OCI-LY7 (cell line): Measurements from ENCODE around the gene HOXA3. TPM values are rescaled to one million over a fixed set of nuclear protein-coding genes. Genes with fewer than 3 reads are reported as not detected.

Experiments
- BruUV-seq: library from RNA; stranded (reverse); fragments of 400-500 nt; replicated peaks from 2 replicates; lab custom pipeline; 2021; lab: Mats Ljungman, UMichigan
- CTCF ChIA-PET: fragments of 300-600 bp; sonication (Branson Sonifier 250); formaldehyde crosslinking; loops from one replicate; lab custom pipeline; 2022; ENCODE audit warnings: antibody characterized with exemption; ENCODE audit not compliant: unreplicated experiment; lab: Charles Lee
- POLR2A ChIA-PET: fragments of 300-600 bp; sonication (Branson Sonifier 250); formaldehyde crosslinking; loops from one replicate; lab custom pipeline; 2022; ENCODE audit warnings: antibody characterized with exemption; lab: Charles Lee
- DNase-seq: peaks from one replicate; pipeline ENCODE4 v3.0.0-alpha.2; 2015; ENCODE audit warnings: low spot score
- H2AFZ ChIP-seq: fragments of 200-600 bp; sonication (generic), shearing (Covaris generic); 2 replicates; pipeline ENCODE4 v1.6.1; 2014; ENCODE audit warnings: mild to moderate bottlenecking, antibody characterized with exemption, low read length, moderate library complexity
- H3K27ac ChIP-seq: fragments of 200-600 bp; sonication (generic); 2 replicates; pipeline ENCODE4 v1.5.1; 2014; ENCODE audit warnings: mixed run types, low read depth, mild to moderate bottlenecking, moderate library complexity, low read length, inconsistent platforms; ENCODE audit not compliant: poor library complexity, severe bottlenecking
- H3K36me3 ChIP-seq: fragments of 200-600 bp; sonication (generic); 2 replicates; pipeline ENCODE4 v1.6.1; 2014; ENCODE audit warnings: mild to moderate bottlenecking, antibody characterized with exemption, low read length, moderate library complexity, mixed read lengths; ENCODE audit not compliant: insufficient read depth
- H3K4me1 ChIP-seq: fragments of 200-600 bp; sonication (generic); 2 replicates; pipeline ENCODE4 v1.5.1; 2014; ENCODE audit warnings: mild to moderate bottlenecking, low read length; ENCODE audit not compliant: insufficient read depth, poor library complexity, severe bottlenecking
- H3K4me2 ChIP-seq: fragments of 200-600 bp; sonication (generic); 2 replicates; pipeline ENCODE4 v1.6.1; 2014; ENCODE audit warnings: mild to moderate bottlenecking, low read length
- H3K4me3 ChIP-seq: fragments of 200-600 bp; sonication (generic); 2 replicates; pipeline ENCODE4 v1.5.1; 2014; ENCODE audit warnings: mild to moderate bottlenecking, low read depth, low read length; ENCODE audit not compliant: poor library complexity, severe bottlenecking
- H3K79me2 ChIP-seq: fragments of 200-600 bp; sonication (generic); 2 replicates; pipeline ENCODE4 v1.6.1; 2016; ENCODE audit warnings: low read depth, mild to moderate bottlenecking, low read length, moderate library complexity, mixed read lengths; ENCODE audit not compliant: insufficient read depth
- H3K9me2 ChIP-seq: fragments of 200-600 bp; sonication (generic); 2 replicates; pipeline ENCODE4 v1.6.1; 2016; ENCODE audit warnings: mild to moderate bottlenecking, low read length, mixed read lengths; ENCODE audit not compliant: insufficient read depth
- H3K9me3 ChIP-seq: fragments of 200-600 bp; sonication (generic); 2 replicates; pipeline ENCODE4 v1.6.1; 2014; ENCODE audit warnings: mild to moderate bottlenecking, mixed run types, low read length, mixed read lengths
- H4K20me1 ChIP-seq: fragments of 200-600 bp; sonication (generic); 2 replicates; pipeline ENCODE4 v1.6.1; 2014; ENCODE audit warnings: mild to moderate bottlenecking, antibody characterized with exemption, low read length, moderate library complexity, mixed read lengths; ENCODE audit not compliant: insufficient read depth
- EZH2phosphoT487 ChIP-seq: fragments of 200-600 bp; sonication (generic); IDR thresholded peaks from 2 replicates; pipeline ENCODE4 v1.6.1; 2018; ENCODE audit warnings: low read depth, borderline replicate concordance, mild to moderate bottlenecking, mixed run types, antibody characterized with exemption, low read length, moderate library complexity, mixed read lengths
- intact Hi-C: fragments of 100-400 bp; cut with micrococcal nuclease; formaldehyde crosslinking; loops from one replicate; pipeline ENCODE4 v1.10.0; 2022; ENCODE audit not compliant: unreplicated experiment
- total RNA-seq, 2 experiments: library from RNA; depleted of rRNA in 1 of 2; stranded (reverse); fragments of >200 nt in 1 of 2; shearing (Covaris generic) in 1 of 2; gene quantifications; 2 replicates each; pipeline ENCODE4 v1.2.3, GENCODE V29; 2014 to 2022
- TF ChIP-seq, protein P1 (sequence below): fragments of 200-600 bp; sonication (generic); conservative IDR thresholded peaks from 2 replicates; pipeline ENCODE4 v1.5.1; 2014; ENCODE audit warnings: mild to moderate bottlenecking, antibody characterized with exemption, low read length, moderate library complexity, mixed read lengths

HOXA3 gene
- total RNA-seq, 2 experiments from 2014 or later = 0.41 to 2.7 TPM

DNA sequence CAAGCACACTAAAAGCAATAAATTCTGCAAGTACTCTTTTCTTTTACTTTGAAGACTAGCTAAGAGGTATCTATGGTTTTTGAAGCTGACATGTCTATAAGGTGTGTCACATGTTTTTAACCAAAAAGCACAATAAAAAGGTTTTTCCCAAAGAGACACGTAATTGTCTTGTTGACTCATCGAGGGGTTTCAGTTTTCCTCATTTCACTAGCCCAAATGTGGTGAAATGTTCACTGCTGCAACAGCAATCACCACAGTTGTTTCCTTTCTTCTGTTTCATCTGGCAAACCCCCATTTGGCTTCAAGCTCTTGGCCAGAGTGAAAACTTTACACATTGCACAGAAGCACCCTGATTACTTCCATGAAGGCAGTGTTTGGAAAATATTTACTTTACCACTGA lies 18.0 kb downstream of the HOXA3 start:
- DNase-seq = no peak
- no peaks in the 10 kb centered on the region for H3K79me2 ChIP-seq
- no peaks in the 10 kb centered on the region for H3K9me3 ChIP-seq
- no peaks in the 10 kb centered on the region for H4K20me1 ChIP-seq
- no peaks in the 10 kb centered on the region for H3K9me2 ChIP-seq
- peaks cover 4% of the 10 kb centered on the region for H3K4me1 ChIP-seq
- no peak overlapping the region for H3K4me2 ChIP-seq
- no peak overlapping the region for H2AFZ ChIP-seq
- POLR2A ChIA-PET = interaction anchor here (0.6 kb wide), 1 partner anchor 107 kb away, joined by 3 read pairs; no protein-coding TSS in a partner anchor
- intact Hi-C loops = no loop called here
- CTCF ChIA-PET = no interaction called here
- H3K4me3 ChIP-seq = no peak overlapping the region
- BruUV-seq = no TSS peak
- H3K36me3 ChIP-seq = no peaks in the 10 kb centered on the region
- H3K27ac ChIP-seq = no peak overlapping the region
- TF ChIP-seq, protein P1, sequence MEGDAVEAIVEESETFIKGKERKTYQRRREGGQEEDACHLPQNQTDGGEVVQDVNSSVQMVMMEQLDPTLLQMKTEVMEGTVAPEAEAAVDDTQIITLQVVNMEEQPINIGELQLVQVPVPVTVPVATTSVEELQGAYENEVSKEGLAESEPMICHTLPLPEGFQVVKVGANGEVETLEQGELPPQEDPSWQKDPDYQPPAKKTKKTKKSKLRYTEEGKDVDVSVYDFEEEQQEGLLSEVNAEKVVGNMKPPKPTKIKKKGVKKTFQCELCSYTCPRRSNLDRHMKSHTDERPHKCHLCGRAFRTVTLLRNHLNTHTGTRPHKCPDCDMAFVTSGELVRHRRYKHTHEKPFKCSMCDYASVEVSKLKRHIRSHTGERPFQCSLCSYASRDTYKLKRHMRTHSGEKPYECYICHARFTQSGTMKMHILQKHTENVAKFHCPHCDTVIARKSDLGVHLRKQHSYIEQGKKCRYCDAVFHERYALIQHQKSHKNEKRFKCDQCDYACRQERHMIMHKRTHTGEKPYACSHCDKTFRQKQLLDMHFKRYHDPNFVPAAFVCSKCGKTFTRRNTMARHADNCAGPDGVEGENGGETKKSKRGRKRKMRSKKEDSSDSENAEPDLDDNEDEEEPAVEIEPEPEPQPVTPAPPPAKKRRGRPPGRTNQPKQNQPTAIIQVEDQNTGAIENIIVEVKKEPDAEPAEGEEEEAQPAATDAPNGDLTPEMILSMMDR = no peak

DNA sequence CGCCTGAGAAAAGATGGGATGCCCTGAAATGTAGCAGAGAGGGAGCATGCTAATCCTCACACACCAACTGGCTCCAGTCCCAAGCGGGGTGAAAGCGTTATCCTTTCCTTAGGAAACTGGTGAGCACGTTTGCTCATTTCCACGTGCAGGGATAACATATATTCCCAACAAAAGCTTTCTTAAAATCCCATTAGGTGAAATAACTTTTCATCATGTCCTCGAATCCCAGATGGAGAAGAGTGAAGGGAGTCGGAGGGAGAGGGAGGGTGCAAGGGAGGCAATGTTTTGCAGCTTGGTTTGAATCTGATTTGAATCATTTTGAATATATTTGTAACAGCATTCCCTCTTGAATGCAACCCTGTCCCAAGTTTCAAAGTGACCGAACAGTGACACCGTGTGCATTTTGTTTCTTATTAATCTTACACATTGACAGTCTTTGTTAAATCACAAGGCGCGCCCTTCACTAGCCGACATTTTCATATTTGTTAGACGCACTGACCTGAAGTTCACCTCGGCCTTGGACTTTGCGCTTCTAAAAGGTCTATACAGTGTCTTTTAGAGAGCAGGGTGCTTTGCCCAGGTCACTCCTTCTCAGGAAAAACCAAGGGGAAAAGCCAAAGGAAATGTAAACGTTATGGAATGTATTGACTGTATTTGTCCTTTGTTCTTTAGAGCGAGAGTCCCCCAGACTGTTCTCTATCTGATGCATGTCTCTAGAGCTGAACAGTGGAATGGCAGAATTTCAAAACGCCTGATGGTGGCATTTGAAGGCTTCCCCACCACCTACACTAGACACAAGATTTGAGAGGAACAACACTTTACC lies 18.8 kb downstream of the HOXA3 start:
- peaks cover 4% of the 10 kb centered on the region for H3K4me1 ChIP-seq
- TF ChIP-seq EZH2phosphoT487 = no peak
- TF ChIP-seq, protein P1 = no peak
- no peak overlapping the region for H3K4me2 ChIP-seq
- no peak overlapping the region for H3K27ac ChIP-seq
- POLR2A ChIA-PET = no interaction called here
- no peaks in the 10 kb centered on the region for H3K9me2 ChIP-seq
- H3K79me2 ChIP-seq = no peaks in the 10 kb centered on the region
- intact Hi-C loops = no loop called here
- H3K36me3 ChIP-seq = no peaks in the 10 kb centered on the region
- CTCF ChIA-PET = no interaction called here
- no TSS peak for BruUV-seq
- H2AFZ ChIP-seq = no peak overlapping the region
- no peak overlapping the region for H3K4me3 ChIP-seq
- DNase-seq = no peak
- no peaks in the 10 kb centered on the region for H3K9me3 ChIP-seq
- no peaks in the 10 kb centered on the region for H4K20me1 ChIP-seq

DNA sequence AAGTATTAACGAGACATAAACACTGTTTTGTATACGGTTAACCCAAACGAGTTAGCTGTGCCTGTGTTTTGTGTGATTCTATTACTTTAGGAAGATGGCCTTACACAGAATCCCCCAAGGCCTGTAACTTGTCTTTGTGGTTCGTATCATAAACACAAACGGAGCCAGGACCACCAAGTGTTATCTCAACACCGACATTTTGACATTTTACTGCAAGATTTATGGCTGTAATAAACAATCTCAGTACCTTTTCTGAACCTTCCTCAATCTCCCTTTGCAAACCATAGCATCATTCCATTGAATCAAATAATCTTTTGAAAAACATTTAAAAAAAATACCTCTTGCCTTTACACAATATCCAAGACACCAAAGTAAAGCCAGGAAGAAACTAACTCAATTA lies 19.4 kb downstream of the HOXA3 start:
- Histone ChIP-seq H3K9me2 (no peaks in the 10 kb centered on the region), H4K20me1 (no peaks in the 10 kb centered on the region), H3K36me3 (no peaks in the 10 kb centered on the region), H3K4me3 (no peak overlapping the region), H3K4me2 (no peak overlapping the region), H3K79me2 (no peaks in the 10 kb centered on the region), H3K9me3 (no peaks in the 10 kb centered on the region), H2AFZ (no peak overlapping the region), H3K4me1 (peaks cover 4% of the 10 kb centered on the region), H3K27ac (no peak overlapping the region)
- POLR2A ChIA-PET = interaction anchor here (0.6 kb wide), 1 partner anchor 86 kb away, joined by 8 read pairs; no protein-coding TSS in a partner anchor
- DNase-seq = no peak
- intact Hi-C loops = no loop called here
- TF ChIP-seq, protein P1 = no peak
- no peak for TF ChIP-seq EZH2phosphoT487
- CTCF ChIA-PET = no interaction called here
- BruUV-seq = no TSS peak
